ENCODE measurements around the gene PTOV1. TPM values are rescaled to one million over a fixed set of nuclear protein-coding genes. Genes with fewer than 3 reads are reported as not detected.

Gene PTOV1
- total RNA-seq, 4 donors from 2014 or later: 52.9 to 89.1 (median 60.0) TPM

- no peaks in the 10 kb centered on the region for H3K9me3 ChIP-seq
- H3K4me3 ChIP-seq: no peak overlapping the region
- H3K4me1 ChIP-seq: peaks cover 0 to 7% (median 0%) of the 10 kb centered on the region in 3 donors
- no peaks in the 10 kb centered on the region for H3K36me3 ChIP-seq
- no peaks in the 10 kb centered on the region for H3K27me3 ChIP-seq
- TF ChIP-seq POLR2A (IDR thresholded peaks at IDR 0.05) (no peak), POLR2AphosphoS5 (IDR thresholded peaks at IDR 0.05) (no peak), EP300 (IDR thresholded peaks at IDR 0.05) (no peak)
- TF ChIP-seq, protein P1, sequence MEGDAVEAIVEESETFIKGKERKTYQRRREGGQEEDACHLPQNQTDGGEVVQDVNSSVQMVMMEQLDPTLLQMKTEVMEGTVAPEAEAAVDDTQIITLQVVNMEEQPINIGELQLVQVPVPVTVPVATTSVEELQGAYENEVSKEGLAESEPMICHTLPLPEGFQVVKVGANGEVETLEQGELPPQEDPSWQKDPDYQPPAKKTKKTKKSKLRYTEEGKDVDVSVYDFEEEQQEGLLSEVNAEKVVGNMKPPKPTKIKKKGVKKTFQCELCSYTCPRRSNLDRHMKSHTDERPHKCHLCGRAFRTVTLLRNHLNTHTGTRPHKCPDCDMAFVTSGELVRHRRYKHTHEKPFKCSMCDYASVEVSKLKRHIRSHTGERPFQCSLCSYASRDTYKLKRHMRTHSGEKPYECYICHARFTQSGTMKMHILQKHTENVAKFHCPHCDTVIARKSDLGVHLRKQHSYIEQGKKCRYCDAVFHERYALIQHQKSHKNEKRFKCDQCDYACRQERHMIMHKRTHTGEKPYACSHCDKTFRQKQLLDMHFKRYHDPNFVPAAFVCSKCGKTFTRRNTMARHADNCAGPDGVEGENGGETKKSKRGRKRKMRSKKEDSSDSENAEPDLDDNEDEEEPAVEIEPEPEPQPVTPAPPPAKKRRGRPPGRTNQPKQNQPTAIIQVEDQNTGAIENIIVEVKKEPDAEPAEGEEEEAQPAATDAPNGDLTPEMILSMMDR (IDR thresholded peaks at IDR 0.05): no peak
- no peak for ATAC-seq
- WGBS, 2 donors (ENCODE audit: low coverage in 1 of 2): 74 to 81% methylated on average over 2 to 5 of the region's 5 CpGs
- no peak overlapping the region for H3K27ac ChIP-seq
Measured at GRCh38 chr19:49846408-49846807, 4.6 kb upstream of the PTOV1 start.

GRCh38 chr19:49847731-49848696 lies 2.9 kb upstream of the PTOV1 start:
- Histone ChIP-seq H3K27ac (no peak overlapping the region), H3K27me3 (no peaks in the 10 kb centered on the region), H3K36me3 (no peaks in the 10 kb centered on the region), H3K4me1 (peaks cover 0 to 21% (median 11%) of the 10 kb centered on the region in 3 donors), H3K9me3 (no peaks in the 10 kb centered on the region), H3K4me3 (no peak overlapping the region)
- WGBS, 2 donors (ENCODE audit: low coverage in 1 of 2): 85 to 100% methylated on average over 5 to 7 of the region's 10 CpGs
- TF ChIP-seq POLR2A (IDR thresholded peaks at IDR 0.05): no peak
- TF ChIP-seq EP300 (IDR thresholded peaks at IDR 0.05): no peak
- TF ChIP-seq, protein P1 (IDR thresholded peaks at IDR 0.05): no peak
- no peak for TF ChIP-seq POLR2AphosphoS5 (IDR thresholded peaks at IDR 0.05)
- ATAC-seq: no peak

- TF ChIP-seq POLR2A (IDR thresholded peaks at IDR 0.05): no peak
- TF ChIP-seq, protein P1 (IDR thresholded peaks at IDR 0.05): no peak
- no peak for TF ChIP-seq POLR2AphosphoS5 (IDR thresholded peaks at IDR 0.05)
- TF ChIP-seq EP300 (IDR thresholded peaks at IDR 0.05): no peak
- WGBS, 2 donors (ENCODE audit: low coverage in 1 of 2): 97 to 100% methylated on average over 1 to 3 of the region's 3 CpGs
- H3K27ac ChIP-seq: no peak overlapping the region
Measured at GRCh38 chr19:49848938-49849337, 2.0 kb upstream of the PTOV1 start.

GRCh38 chr19:49849433-49850220 lies 1.3 kb upstream of the PTOV1 start:
- ATAC-seq: no peak
- Histone ChIP-seq H3K4me1 (peaks cover 0 to 37% (median 15%) of the 10 kb centered on the region in 3 donors), H3K4me3 (peak overlapping the region in 1 of 2 donors; percentile 98), H3K27ac (peak overlapping the region; percentile 97 to 100 (median 98)), H3K27me3 (no peaks in the 10 kb centered on the region), H3K9me3 (no peaks in the 10 kb centered on the region), H3K36me3 (peaks cover 0 to 4% of the 10 kb centered on the region in 2 donors)
- WGBS, 2 donors (ENCODE audit: low coverage in 1 of 2): 85 to 86% methylated on average over 8 to 12 of the region's 15 CpGs
- TF ChIP-seq POLR2AphosphoS5 (IDR thresholded peaks at IDR 0.05): no peak
- no peak for TF ChIP-seq POLR2A (IDR thresholded peaks at IDR 0.05)
- TF ChIP-seq, protein P1 (IDR thresholded peaks at IDR 0.05): no peak
- TF ChIP-seq EP300 (IDR thresholded peaks at IDR 0.05): no peak

More at GRCh38 chr19:49848938-49849337, 2.0 kb upstream of the PTOV1 start:
- ATAC-seq: no peak
- no peak overlapping the region for H3K4me3 ChIP-seq
- peaks cover 0 to 30% (median 15%) of the 10 kb centered on the region in 3 donors for H3K4me1 ChIP-seq
- H3K36me3 ChIP-seq: no peaks in the 10 kb centered on the region
- H3K27me3 ChIP-seq: no peaks in the 10 kb centered on the region
- no peaks in the 10 kb centered on the region for H3K9me3 ChIP-seq

All from gastroesophageal sphincter (tissue), 4 donors.